A673 (cell line): ENCODE data around the gene DND1.

Source experiments
- EZH2 ChIP-seq: fragments of 200-600 bp; sonication (generic); IDR thresholded peaks from 2 replicates; pipeline ENCODE4 v1.6.1; 2017; ENCODE audit warnings: borderline replicate concordance, low read depth, mild to moderate bottlenecking, mixed read lengths, antibody characterized with exemption, low read length; ENCODE audit not compliant: poor library complexity, severe bottlenecking
- TF ChIP-seq, protein P1 (sequence below): fragments of 300-800, 200-600 bp; sonication (generic); conservative IDR thresholded peaks from 2 replicates; pipeline ENCODE4 v1.5.1; 2017; ENCODE audit warnings: low read depth, mild to moderate bottlenecking, antibody characterized with exemption, low read length, moderate library complexity, mixed read lengths

DNA sequence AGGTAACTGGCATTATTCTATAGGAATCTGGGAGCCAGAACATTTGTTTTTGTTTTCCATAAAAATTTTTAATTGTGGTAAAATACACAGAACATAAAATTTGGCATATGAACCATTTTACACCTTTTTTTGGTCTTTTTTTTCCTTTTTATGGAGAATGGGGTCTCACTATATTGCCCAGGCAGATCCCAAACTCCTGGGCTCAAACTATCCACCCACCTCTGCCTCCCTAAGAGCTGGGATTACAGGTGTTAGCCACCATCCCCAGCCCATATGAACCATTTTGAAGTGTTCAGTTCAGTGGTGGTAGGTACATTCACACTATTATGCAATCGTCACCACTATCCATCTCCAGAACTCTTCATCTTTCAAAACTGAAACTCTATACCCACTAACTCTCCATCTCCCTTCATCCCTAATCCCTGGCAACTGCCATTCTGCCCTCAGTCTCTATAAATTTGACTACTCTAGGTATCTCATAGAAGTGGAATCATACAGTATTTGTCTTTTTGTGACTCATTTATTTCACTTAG is 40.3 kb upstream of the DND1 start:
- TF ChIP-seq, protein P1, sequence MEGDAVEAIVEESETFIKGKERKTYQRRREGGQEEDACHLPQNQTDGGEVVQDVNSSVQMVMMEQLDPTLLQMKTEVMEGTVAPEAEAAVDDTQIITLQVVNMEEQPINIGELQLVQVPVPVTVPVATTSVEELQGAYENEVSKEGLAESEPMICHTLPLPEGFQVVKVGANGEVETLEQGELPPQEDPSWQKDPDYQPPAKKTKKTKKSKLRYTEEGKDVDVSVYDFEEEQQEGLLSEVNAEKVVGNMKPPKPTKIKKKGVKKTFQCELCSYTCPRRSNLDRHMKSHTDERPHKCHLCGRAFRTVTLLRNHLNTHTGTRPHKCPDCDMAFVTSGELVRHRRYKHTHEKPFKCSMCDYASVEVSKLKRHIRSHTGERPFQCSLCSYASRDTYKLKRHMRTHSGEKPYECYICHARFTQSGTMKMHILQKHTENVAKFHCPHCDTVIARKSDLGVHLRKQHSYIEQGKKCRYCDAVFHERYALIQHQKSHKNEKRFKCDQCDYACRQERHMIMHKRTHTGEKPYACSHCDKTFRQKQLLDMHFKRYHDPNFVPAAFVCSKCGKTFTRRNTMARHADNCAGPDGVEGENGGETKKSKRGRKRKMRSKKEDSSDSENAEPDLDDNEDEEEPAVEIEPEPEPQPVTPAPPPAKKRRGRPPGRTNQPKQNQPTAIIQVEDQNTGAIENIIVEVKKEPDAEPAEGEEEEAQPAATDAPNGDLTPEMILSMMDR, result no peak
- TF ChIP-seq EZH2, result no peak
